ENCODE data around the gene HIF1AN.

HIF1AN gene

GRCh38 chr10:100522107-100522801 lies 13.5 kb upstream of the HIF1AN start:
- no peak for DNase-seq

- DNase-seq, result no peak
Observed at GRCh38 chr10:100522945-100523344, 12.8 kb upstream of the HIF1AN start.

- no peak for DNase-seq
Observed at GRCh38 chr10:100524206-100524605, 11.5 kb upstream of the HIF1AN start.

GRCh38 chr10:100524638-100525037 lies 11.1 kb upstream of the HIF1AN start:
- DNase-seq, result no peak

- DNase-seq, result no peak
Observed at GRCh38 chr10:100528123-100528886, 7.4 kb upstream of the HIF1AN start.

- DNase-seq, result no peak
Observed at GRCh38 chr10:100528921-100529474, 6.7 kb upstream of the HIF1AN start.

- DNase-seq, result peak; percentile 78
Observed at GRCh38 chr10:100529475-100530298, 6.1 kb upstream of the HIF1AN start, which contains the start of gene NDUFB8. NDUFB8 (minus strand) TSS chr10:100529871; CDS start chr10:100529851, 20 bp downstream.

GRCh38 chr10:100531761-100532160 lies 4.0 kb upstream of the HIF1AN start:
- DNase-seq, result peak; percentile 51

GRCh38 chr10:100534726-100535125 lies 1.0 kb upstream of the HIF1AN start:
- peak; percentile 81 for DNase-seq

- no peak for DNase-seq
Observed at GRCh38 chr10:100535338-100535714, 417 bp upstream of the HIF1AN start.

- no peak for DNase-seq
Observed at GRCh38 chr10:100537475-100537874, 1.7 kb downstream of the HIF1AN start.

- DNase-seq, result no peak
Observed at GRCh38 chr10:100544950-100545349, 9.2 kb downstream of the HIF1AN start.

GRCh38 chr10:100551196-100551595 lies 15.5 kb downstream of the HIF1AN start:
- DNase-seq, result no peak

GRCh38 chr10:100551738-100552137 lies 16.0 kb downstream of the HIF1AN start:
- no peak for DNase-seq

- DNase-seq, result no peak
Observed at GRCh38 chr10:100553929-100554328, 18.2 kb downstream of the HIF1AN start.

GRCh38 chr10:100554902-100555301 lies 19.2 kb downstream of the HIF1AN start:
- no peak for DNase-seq

GRCh38 chr10:100560248-100560647 lies 24.5 kb downstream of the HIF1AN start:
- DNase-seq, result no peak

- DNase-seq, result no peak
Observed at GRCh38 chr10:100561005-100561404, 25.3 kb downstream of the HIF1AN start.

GRCh38 chr10:100562008-100562672 lies 26.4 kb downstream of the HIF1AN start:
- peak; percentile 87 for DNase-seq

GRCh38 chr10:100565206-100565985 lies 29.7 kb downstream of the HIF1AN start:
- DNase-seq, result no peak

GRCh38 chr10:100566561-100566960 lies 30.8 kb downstream of the HIF1AN start:
- DNase-seq, result no peak

GRCh38 chr10:100567249-100567648 lies 31.5 kb downstream of the HIF1AN start:
- no peak for DNase-seq
